Measurements from ENCODE around the gene TNFSF8.

DNA sequence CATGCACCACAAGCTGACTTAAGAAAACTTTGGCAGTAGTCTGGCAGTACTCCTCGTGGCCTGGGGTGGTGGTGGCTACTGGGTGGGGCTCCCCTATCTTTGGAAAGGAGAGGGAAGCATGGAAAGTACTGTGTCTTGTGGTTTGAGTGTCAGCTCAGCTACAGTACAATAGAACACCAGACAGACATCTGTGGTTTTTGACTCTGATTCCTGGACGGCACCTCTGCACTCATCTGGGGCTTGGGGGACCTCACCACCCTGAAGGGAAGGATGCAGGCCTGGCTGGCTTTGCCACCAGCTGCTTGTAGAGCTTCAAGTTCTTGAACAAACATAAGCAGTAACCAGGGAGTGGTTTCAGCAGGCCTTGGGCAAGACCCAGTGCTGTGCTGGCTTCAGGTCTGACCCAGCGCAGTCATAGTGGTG lies 40.6 kb downstream of the TNFSF8 start:
- TF ChIP-seq, protein P1, sequence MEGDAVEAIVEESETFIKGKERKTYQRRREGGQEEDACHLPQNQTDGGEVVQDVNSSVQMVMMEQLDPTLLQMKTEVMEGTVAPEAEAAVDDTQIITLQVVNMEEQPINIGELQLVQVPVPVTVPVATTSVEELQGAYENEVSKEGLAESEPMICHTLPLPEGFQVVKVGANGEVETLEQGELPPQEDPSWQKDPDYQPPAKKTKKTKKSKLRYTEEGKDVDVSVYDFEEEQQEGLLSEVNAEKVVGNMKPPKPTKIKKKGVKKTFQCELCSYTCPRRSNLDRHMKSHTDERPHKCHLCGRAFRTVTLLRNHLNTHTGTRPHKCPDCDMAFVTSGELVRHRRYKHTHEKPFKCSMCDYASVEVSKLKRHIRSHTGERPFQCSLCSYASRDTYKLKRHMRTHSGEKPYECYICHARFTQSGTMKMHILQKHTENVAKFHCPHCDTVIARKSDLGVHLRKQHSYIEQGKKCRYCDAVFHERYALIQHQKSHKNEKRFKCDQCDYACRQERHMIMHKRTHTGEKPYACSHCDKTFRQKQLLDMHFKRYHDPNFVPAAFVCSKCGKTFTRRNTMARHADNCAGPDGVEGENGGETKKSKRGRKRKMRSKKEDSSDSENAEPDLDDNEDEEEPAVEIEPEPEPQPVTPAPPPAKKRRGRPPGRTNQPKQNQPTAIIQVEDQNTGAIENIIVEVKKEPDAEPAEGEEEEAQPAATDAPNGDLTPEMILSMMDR (conservative IDR thresholded peaks at IDR 0.05) = no peak
- TF ChIP-seq EZH2 (IDR thresholded peaks at IDR 0.05; ENCODE audit: low read depth) = no peak

Measured in PC-9 (cell line).